Midbrain (tissue), 1 donor: ENCODE measurements around the gene GSTO1.

Source experiments
- DNase-seq: peaks from one replicate; lab custom pipeline; 2025; lab: John Stamatoyannopoulos, UW

The GSTO1 gene

DNA sequence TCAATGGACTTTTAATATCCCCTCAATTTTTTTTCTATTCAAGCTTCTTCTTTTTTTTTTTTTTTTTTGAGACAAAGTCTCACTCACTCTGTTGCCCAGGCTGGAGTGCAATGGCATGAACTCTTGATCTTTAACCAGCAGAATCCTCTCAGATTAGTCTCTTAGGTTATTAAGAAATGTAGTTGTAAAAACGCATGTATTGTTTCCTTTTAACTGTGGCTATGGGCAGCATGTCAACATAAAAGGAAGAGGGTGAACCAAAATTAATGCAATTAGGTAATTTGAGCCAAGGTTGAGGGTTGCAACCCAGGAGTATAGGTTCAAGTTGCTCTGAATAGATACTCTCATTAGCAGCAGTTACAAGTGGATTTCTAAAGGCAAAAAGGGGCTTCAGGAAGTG, 4.3 kb upstream of the GSTO1 start:
- no peak for DNase-seq

DNA sequence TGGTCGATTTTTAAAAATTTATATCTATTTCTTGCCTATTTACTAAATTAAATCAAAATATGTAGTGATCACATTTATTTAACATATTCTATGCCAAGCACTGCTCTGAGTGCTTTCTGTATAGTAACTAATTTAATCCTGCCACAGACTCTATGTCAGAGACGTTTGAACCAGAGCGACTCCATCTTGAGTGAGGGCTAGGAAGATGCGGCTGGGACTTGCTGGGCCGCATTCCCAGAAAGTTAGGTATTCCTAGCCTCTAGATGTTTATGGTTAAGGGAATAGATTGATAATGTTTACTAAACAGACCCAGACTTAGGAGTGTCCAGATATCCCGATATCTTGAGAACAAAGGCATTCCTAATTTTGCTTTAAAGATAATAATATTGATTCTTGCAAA, 3.2 kb upstream of the GSTO1 start:
- DNase-seq, result no peak

DNA sequence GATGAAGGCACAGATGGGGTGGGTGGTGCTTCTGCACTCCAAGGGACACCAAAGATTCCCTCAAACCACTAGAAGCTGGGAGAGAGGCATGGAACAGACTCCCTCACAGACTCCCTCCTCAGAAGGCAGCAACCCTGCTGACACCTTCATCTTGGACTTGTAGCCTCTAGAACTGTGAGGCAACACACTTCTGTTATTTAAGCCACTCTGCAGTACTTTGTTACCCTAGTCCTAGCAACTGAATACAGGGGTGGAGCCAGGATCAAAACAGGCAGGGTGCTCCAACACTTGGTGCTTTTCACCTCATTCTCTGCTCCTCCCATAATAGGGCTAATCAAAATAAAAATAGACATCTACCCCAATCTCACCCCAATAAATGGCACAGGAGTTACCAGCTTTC, 2.3 kb upstream of the GSTO1 start:
- no peak for DNase-seq

DNA sequence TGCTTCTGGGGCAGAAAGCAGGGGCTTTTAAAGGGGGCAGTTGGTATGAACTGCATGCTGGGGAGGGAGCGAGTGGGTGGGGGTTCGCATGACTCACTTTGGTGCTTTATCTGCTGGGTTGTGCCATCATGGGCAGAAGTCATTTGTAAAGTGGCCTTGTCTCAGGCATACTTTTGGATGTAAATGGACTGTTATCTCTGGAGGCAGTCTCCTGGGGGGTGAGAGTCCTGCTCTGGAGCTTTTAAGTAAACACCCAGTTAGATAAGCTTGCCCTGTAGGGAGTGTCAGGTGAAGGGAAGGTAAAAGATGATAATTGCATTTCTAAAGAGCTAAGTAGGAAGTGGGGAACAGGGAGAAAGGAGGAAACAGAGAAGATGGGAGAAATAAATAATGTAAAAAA, 1.6 kb upstream of the GSTO1 start:
- no peak for DNase-seq

DNA sequence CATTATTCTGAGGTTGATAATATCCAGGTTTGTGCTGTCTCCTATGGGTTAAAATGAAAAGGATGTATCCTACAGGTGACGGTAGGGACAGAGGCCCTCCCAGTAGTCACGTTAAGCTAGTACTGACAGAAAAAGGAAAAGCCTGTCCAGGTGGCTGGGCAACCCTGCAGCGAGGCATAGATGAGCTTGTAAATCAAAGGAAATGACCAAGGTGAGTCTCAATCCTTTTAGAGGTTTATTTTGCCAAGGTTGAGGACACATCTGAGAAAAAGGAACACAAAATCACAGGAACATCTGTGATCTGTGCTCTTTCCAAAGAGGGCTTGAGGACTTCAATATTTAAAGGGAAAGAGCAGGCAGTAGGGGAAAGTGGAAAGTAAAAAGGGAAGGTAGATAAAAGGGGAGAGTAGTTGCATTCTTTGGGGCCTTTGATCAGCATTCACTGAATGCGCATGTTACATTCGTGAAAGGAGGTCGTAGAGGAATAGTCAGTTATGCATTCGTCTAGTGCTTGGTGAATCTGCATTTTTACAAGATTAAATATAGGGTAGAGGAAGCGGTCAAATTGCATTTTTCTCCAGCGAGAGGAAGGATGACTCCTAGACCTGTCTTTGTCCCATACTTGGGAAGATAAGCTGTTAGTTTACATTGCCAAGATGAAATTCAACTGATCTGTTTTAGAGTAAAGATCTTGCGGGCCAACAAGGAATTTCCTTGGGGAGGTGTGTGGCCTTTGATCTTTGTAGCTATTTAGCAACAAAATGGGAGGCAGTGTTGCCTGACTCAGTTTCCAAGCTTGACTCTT, 884 bp upstream of the GSTO1 start:
- no peak for DNase-seq

DNA sequence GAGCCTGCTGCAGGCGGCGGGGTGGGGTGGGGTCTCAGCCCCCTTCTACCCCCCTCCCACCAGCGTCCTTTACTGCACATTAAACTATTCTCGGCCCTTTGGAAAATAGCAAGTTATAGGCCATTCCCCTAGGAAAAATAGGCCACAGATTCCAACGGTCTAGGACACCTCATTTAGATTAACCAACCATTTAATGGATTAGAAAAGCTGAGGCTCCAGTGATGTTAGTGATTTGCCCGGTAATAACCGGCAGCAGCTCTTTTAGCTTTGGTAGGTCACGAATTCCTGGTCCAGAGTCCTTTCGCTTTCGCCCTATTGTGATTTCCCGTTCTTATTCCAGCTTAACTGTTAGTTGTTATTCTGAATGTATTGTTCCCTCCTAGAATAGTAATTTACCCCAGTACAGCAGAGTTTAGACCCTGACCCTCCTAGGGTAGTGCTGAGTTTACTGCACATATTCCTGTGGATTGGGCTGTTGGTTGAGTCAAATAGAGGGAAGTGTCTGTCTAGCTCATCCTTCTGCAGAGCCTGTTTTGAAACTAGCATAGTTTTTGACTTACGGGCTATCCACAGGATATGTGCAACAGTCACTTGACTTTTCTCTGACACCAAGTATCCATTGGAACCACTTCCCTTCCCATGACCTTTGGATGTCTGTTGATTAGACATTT, 754 bp downstream of the GSTO1 start:
- peak; percentile 59 for DNase-seq

DNA sequence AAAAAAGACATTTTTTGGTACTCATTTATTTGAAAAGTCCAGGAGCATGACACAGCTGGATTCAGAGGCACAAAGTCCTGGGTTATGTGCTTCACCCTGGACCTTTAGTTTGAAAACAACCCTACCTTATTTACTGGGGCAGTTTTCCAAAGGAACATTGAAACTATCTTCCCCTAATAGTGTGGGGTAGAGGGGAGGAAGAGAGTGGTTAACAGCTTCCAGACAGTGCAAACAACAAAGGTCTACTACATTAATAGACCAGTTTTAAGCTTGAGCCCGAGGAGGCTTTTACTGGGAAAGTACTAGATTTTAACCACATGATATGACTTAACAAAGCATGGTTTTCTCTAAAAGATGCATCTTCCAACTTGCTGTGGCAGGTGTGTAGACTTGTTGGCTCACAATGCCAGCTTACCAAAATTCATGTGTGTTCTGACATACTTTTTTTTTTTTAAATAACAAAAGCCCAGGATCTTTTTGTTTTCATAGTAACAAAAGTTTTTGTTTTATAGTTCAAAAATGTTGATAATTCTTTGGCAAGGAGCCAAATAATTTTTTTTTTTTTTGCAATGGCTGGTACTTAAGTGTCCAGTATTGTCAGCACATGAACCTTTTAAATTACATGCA, 1.8 kb downstream of the GSTO1 start:
- DNase-seq, result peak; percentile 20

DNA sequence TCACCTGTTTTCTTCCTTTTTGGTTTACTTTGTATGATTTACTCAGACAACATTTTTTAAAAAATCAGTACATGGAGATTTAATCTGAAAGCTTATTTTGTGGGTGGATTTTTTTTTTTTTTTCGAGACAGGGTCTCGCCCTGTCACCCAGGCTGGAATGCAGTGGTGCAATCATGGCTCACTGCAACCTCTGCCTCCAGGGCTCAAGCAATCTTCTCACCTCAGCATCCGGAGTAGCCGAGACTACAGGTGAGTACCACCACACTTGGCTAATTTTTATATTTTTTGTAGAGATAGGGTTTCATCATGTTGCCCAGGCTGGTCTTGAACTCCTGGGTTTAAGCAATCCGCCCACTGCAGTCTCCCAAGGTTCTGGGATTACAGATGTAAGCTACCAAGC, 2.5 kb downstream of the GSTO1 start:
- no peak for DNase-seq

DNA sequence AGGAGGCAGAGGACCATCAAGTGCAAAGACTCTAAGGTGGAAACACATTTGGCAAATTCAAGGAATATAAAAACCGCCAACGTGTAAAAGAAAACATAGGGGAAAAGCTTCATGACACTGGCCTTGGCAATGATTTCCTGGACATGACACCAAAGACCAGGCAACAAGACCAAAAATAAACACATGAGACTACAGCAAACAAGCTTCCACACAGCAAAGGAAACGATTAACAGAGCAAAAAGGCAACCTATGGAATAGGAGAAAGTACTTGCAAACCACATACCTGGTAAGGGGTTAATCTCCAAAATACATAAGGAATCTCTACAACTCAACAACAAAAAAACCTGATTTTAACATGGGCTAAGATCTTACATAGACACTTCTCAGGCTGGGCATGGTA, 3.5 kb downstream of the GSTO1 start:
- DNase-seq, result no peak

DNA sequence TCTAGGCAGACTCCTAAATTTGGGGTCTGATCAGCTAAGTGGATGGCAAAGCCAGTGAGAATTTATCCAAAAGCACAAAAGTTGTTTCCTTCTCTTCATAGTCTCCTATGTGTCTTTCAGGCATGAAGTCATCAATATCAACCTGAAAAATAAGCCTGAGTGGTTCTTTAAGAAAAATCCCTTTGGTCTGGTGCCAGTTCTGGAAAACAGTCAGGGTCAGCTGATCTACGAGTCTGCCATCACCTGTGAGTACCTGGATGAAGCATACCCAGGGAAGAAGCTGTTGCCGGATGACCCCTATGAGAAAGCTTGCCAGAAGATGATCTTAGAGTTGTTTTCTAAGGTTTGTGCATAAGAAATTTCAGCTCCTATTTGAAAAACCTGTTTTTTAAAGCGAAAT, 4.8 kb downstream of the GSTO1 start:
- DNase-seq, result no peak

DNA sequence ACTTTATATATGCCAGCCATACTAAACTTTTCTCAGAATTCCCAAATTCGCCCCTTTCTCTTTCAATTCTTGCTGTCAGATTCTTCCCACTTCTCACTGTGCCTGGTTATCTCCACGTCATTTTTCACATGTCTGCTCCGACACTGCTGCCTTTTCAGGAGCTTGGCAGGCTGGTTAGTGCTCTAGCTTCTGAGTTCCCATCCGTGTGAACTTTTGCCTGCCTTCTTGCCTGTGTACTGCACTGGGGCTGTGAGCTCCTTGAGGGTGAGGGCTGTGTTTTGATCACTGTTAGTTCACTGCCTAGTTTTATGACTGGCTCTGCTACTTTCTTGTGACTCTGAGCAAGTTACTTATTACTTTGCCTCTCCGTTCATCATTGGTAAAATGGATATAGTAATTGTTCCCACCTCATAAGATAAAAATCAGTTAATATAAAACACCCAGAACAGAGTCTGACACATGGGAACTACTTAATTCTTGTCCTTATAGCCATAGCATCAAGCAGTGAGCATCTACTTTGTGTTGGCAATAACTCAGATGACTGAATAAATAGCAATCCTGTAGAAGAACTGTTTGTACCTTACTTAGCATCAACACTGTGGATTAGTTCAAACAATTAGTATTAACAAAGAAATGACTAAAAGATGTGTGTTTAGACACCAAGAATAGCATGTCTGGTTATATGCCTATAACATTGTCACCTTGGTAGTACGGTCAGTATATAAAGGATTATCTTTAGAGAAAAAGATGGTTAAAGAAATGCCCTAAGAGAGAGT, 5.5 kb downstream of the GSTO1 start:
- no peak for DNase-seq

DNA sequence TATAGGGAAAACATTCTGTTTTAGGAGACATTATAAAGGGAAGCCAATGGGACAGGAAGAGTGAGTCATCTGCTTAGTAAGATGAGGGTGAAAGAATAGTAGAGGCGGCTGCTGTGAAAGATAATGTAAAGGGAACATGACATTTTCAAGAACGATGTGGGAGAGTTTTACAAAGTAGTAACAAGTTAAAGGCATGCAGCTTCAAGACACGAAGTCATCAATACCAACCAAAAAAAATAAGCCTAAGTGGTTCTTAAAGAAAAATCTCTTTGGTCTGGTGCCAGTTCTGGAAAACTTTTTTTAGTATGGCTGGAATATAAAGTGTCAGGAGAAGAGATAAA, 6.1 kb downstream of the GSTO1 start:
- DNase-seq, result no peak

DNA sequence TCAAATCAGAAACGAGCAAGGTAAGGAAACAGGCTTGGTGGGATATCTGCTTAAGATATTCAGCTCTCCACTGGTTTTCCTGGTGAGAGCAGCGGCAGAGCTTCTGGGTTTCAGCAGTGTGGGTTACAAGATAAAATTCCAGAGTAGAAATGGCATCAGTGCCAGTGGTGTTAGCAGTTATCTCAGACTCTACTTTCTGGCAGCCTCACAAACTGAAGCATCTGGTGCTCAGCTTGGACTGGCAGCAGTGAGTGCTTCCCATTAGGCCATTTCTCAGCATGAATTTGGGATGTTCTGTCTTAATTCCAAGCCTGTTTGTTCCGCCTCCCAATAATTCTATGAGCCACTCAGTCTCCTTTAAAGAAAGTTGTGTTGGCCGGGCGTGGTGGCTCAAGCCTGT, 7.4 kb downstream of the GSTO1 start:
- no peak for DNase-seq

DNA sequence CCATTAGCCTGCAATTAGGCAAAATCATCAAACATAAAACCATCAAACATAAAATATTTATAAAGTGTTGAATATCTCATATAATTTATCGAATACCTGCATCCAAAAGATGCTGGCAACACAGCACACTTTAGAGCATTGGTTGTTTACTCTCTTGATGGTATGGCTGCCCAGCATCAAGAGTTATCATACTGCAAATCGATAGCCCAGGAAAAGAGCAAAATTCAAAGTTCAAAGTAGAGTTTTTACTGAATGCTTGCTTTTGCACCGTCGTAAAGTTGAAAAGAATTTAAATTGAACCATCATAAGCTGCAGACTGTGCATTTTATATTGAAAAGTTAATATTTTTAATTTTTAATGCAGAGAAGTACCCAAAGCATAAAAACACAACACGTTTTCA, 10.1 kb downstream of the GSTO1 start:
- DNase-seq, result no peak

DNA sequence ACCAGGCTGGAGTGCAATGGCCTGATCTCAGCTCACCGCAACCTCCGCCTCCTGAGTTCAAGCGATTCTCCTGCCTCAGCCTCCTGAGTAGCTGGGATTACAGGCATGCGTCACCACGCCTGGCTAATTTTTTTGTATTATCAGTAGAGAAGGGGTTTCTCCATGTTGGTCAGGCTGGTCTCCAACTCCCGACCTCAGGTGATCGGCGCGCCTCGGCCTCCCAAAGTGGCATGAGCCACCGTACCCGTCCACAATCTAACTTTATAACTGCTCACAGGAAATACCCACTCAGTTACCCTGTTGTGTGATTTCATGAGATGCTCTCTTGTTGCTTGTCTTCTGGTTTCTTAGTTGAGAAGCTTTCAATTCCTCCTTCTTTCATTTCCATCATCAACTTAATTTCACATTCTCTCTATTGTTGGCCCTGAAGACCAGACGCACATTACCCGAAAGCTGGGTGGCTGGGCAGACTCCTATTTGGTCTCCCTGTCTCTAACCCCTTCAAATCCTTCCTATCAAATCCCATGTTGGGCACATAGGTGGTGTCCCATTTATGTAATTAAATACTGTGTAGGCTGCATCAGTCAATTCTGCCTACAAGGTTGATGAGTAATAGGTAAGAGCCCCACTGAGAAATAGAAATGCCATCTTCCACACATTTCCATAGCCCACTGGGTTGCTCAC, 13.2 kb downstream of the GSTO1 start:
- DNase-seq, result no peak

DNA sequence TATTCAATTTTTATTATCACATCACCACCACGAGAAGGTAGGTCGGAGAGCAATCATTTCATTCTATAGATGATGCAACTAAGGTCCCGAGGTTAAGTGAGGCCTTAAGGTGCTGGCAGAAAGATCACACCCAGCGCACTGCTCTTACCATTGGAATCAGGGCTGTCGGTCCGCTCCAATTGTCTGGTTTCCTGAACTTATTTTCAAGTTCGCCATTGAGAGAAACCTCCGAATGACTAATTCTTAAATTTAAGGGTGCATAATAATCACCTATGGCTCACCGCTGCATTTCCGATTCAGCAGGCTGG, 13.7 kb downstream of the GSTO1 start:
- no peak for DNase-seq

DNA sequence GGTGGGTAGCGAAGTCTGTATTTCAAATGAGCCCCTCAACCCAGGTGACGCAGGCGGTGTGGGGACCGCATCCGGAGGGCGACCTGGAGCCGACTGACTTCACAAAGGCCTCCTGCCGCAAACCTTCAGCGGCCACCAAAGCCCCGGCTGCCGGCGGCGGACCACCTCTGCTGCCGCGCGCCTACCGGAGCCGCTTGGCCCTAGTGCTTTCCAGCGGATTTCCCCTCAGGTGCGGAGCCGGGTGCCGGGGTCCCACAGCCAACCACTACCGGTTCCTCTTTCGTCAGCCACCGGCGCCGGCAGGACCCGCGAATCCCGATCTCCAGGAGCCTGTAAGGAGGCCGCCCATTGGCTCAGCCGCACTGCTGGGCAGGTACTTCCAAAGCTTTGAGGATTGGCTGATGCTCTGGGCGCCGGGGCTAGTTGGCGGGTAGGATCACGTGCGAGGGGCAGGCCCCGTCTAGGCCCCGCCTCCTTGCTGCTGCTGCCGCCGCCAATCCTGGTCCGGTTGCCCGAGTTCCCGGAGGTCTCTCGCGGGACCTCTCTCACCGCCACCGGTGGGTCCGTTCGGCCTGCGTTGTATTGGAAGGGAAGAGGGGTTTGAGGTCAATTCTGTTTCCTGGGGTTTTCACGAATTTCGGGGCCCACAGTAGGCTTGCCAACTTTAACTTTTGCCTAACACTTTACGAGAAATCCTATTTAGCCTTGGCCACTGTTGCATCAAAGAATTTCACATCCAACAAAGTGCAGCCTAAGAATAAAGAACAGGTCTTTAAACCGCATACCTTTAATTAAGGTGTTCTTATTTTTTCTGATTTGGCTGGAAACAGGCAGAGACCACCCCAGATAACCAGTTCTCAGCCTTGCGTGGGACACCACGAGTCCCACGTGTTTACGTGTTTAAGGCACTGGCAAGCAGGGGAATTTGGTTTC, 14.3 kb downstream of the GSTO1 start, which contains the start of gene GSTO2:
TSS of gene GSTO2 (plus strand) at position 472 of the 933 bp plus-strand sequence. CDS start 5,732 bp downstream, outside the sequence.
- peak; percentile 98 for DNase-seq

DNA sequence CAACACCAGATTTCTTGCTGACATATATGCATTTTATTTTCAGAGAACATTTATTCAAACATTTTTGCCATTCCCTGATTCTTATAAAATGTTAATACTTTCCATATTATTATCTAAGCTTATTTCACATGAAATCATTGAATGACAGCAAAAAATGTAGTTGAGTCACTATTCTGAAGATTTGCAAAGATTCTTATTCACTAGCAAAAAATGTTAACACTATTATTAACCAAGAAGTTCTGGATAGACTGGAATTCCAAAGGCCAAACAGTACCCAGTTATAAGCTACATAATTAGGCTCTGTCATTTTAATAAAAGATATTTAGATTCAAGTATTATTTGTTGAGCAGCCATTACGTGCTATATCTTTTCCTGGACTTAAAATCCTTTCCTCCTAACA, 18.6 kb downstream of the GSTO1 start:
- DNase-seq, result no peak

DNA sequence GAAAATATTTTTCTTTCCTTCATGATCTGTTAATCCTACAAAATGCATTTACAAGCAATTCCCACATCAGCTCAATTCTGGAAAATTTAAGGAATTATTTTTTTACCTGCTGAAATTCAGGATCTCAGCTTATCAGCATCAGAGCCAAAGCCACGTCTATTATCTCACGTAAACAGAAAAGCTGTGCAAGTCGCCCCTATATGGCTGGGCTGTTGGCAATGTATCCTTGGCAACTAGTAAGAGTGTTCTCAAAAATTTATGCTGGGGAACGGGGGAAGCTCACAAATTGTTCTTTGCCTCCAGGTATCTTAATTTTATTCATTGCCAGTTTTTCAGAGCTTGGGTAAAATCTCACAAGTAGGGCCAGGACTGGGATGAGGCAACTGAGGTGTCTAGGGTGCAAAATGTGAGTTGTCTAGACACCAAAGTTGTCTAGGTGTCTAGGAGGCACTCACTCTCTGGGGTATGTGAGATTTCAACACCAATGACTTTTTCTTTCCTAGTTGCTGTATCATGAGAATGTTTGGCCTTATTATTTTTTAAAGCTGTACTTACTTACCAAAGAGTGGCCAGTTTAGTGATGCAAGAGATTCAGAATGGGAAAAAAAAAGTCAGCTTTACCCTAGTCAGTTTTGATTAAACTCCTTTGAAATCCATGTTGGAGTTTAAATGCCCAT, 19.3 kb downstream of the GSTO1 start:
- DNase-seq, result no peak
